GM21825 (cell line): ENCODE measurements around the gene MCM3.

Experiments used
- ATAC-seq: cut with Tn5 transposase; IDR thresholded peaks from one replicate; pipeline ENCODE4 v1.9.1; 2021; ENCODE audit warnings: mild to moderate bottlenecking, moderate library complexity; ENCODE audit not compliant: unreplicated experiment

Gene MCM3

DNA sequence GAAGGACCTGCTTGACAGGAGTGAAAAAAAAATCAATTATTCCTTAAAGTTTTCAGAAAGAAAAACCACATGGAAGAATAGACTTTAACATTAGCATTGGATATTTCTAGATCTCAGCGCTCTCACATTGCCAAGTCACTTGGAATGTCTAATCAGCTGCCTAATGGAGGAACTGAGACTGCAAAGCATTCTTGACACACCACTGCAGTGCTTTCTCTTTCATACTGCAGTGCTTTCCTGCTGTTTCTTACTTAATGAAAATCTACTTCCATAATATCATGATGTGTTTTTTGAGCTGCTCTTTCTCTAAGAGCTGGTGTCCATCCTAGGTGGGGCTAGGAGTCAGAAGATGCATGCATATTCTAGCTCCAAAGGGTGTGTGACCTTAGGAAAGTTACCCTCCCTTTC, 20.4 kb upstream of the MCM3 start:
- peak; percentile 50 for ATAC-seq

DNA sequence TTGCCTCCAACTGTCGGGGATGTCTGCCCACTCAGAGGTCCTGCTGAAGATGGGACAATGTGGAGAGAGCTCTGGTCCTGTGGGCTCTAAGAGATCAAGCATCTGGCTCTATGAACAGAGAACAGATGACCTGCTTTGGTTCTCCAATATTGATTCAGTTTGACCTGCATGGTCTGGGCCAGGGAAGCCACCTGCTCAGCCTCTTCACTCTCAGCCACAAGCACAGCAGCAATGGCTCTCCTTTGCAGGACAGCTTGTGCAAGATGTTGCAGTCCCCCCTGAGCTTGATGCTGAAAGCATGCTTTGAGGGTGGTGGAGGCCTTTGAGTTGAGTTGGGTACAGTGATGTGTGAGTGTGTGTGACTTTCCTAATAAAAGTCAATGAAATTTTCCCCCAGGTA, 18.6 kb upstream of the MCM3 start:
- no peak for ATAC-seq

DNA sequence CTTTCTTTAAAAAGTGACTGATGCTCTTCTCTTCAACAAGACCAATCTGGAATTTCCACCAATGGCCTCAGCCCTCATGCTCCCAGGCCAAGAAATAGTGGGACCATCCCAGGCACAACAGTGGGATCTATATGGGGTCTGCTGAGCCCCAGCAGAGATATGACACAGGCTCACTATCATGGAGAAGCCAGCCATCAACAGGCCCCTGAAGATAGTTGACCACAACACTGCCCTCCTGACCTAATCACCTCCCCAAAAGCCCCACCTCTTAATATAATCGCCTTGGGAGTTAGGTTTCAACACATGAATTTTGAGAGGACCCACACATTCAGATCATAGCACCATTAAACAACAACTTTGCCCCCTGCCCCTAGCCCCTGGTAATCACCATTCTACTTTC, 16.8 kb upstream of the MCM3 start:
- ATAC-seq: no peak

DNA sequence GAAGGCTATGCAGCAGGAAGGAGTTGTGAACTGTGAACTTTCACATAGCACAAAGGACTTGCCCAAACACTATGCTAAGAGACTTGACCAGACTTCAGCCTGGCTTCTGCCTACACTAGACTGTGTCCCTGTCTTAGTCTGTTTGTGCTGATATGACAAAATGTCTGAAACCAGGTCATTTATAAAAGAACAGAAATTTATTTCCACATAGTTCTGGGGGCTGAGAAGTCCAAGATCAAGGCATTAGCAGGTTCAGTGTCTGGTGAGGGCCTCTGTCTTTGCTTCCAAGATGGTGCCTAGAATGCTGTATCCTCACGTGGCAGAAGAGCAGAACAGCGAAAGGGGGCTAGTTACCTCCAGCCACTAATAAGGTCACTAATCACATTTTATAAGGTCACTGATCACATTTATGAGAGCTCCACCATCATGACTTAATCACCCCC, 16.0 kb upstream of the MCM3 start:
- no peak for ATAC-seq

DNA sequence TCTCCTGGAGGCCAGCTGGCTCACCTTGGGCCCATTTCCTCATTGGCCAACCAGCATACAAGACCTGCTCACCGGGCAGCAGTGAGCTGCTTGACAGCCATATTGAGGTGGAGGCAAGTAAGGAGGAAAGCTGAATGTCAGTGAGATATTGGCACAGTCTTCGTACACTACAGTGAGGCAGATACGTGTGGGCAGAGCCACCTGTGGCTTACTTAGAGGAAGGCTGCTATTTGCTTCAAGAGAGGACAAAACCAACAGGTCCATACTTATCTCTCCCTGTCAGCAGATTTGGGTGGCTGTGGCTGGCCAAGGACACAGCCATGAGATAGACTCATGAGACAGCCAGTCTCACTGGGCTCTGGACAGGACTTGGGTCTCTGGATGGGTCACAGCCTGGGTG, 15.1 kb upstream of the MCM3 start:
- no peak for ATAC-seq

DNA sequence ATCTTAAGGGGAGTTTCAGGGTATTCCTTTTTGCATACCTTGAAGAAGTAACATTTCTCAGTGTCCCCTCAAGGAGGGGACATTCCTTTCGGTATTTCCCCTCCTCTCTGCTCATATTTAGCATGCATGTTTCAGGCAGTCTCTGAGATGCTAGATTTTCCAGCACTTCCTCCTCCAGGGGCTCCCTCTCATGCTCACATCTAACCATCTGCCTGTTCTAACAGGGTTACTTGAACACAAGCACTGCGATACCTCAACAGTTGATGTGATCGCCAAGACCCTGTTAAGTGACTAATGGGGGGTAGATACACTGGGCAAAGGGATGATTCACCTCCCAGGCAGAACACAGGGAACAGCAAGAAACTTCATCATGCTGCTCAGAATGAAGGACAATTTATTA, 12.9 kb upstream of the MCM3 start:
- peak; percentile 41 for ATAC-seq

DNA sequence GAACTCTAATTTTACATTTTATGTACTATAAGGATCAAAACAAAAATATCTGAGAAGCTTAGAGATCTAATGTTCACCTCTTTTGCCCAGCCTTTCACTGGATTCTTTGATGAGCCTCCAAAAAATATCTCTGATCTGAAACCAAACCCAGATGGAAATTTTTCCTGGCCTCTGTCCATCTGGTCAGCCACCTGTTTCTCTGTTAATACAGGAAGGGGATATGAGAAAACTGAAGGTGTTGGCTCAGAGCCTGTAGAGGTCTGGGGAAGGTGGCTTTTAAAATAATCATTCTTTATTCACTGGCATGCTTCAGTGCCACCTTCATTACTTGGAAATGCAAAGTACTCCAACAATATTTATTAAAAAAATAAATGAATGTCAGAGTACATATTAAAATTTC, 8.5 kb upstream of the MCM3 start:
- ATAC-seq: no peak

DNA sequence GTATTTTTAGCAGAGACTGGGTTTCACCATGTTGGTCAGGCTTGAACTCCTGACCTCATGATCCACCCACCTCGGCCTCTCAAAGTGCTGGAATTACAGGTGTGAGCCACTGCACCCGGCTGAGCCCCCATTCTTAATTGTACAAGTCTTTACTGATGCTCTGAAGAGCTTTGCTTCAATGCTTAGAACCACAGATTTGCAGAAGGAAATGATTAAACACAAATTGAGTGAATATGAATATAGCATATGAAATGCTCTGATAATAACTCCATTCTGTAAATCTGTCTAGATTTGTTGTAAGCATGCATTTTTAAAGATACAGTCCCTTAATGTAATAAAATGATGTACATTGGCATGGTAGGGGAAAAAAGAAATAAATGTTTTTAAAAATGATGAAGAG, 4.3 kb upstream of the MCM3 start:
- no peak for ATAC-seq

DNA sequence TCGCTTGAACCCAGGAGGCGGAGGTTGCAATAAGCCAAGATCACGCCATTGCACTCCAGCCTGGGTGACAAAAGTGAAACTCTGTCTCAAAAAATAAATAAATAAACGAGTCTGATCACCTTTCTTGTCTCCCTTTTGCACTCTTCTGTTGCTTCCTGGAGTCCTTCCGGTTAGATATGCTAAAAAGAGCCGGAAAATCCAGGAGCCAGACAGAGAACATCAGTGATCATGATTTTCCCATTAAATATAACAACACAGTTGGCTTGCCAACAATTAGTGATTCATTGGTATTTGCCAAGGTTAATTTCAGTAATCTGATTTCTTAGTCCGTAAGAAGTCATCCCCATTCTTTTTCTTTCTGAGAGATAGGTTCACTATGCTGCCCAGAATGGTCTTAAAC, 3.7 kb upstream of the MCM3 start:
- ATAC-seq: no peak

DNA sequence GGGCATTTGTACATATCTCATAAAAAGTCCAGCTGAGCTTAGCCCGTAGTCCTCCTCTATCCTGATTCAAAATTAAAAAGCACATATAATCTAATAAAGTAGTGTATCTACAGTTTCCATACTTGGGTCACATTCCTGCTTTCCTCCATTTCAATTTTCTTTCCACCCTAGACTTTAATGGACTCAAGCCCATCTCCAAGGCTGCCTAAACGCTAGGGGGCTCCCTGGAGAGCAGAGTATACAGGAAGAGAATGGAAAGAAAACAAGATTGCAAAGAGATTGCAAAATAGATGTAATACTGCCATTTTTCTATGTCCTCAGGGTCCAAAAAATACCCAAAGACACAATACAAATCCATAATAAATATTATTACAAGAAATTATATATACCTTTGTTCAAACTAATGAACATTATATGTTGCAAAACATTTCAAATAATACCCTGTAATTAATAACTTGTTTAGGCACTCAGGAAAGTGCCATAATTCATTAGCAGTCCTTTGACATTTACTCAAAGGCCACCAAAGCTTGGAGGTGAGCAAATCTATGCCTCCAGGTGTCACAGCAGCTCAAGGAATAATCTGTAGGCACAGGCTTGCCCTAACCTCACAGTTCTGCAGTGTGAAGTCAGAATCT, 2.4 kb upstream of the MCM3 start:
- no peak for ATAC-seq

DNA sequence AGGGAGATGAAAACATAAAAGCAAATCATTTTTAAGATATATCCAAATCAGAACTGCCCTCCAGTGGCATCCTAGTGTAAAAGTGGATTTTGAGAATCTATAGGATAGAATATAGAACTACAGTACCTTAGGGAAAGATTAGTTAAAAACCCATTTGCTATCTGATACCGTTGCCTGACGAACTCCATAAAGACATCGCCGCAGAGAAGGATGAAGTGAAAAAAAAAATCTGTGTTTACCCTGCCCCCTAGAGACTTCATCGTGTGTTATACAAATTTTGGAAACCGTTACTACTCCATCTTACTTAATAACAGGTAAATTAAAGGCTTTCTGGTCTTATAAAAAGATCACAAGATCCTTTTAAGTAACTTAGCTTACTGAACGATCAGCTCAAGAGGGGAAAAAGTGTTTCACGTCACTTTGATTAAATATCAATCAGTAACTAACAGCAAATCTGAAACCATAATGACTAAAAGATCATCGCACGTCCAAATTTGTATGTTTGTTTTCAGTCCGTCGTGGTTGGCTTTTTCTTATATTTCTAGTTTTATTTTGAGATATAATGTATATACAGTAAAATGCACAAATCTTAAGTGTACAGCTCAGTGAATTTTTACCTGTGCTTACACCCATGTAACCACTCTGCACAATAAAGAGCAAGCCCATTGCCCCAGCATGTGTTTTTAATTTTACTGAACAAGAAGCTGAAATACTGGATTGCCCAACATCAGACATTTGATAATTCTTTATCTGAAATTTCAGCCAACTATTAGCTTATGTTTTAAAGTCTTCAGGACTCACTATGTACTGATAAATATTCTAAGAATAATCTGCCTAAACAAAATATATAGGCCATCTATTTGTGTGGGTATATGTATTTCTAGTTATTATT, 881 bp upstream of the MCM3 start:
- no peak for ATAC-seq

DNA sequence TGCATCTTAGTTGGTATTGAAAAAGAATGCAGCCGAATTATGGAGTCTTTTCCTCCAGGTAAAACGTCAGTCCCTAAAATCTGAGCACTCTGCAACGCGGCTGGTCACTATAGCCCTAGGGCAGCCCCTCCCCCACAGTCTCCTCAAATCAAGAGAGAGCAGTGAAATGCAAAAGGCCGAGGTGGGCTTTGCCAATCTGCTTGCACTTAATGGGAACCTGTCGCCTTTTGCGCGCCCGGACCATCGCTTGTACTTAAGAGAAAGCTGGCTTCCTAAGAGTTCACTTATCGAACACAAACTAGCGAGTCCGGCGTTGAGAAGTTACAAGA, 447 bp downstream of the MCM3 start:
- no peak for ATAC-seq

DNA sequence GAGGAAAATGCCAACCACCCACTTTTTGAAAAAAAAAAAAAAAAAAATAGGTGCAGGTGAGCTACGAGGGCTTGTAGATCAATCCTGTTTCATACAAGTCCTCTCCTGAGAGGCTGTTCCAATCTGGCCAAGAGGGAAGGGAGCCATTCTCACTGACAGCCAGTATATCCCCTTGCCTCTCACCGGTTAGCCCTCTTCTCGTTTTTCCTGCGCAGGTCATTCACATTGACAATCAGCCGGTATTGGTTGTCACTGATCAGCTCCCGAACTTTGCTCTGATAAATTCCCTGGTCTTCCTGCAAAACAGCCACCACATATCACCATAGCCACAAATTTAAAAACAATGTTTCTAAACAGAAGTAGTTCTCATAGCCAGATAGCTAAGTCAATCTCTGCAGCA, 1.4 kb downstream of the MCM3 start:
- no peak for ATAC-seq

DNA sequence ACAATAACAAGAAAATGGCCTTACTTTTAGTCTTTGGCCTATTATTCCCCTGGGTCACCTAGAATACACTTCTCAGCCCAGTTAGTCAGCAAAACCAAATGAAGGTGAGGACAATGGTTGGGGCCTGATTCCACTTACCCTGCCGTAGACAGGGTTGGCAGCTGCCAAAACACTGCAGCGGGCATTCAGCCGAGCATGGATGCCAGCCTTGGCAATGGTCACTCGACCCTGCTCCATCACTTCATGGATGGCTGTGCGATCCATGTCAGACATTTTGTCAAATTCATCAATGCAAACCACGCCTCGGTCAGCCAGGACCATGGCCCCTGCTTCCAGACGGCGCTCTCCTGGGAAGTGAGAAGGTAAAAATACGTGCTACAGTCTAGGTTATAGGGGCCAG, 8.4 kb downstream of the MCM3 start:
- ATAC-seq: no peak

DNA sequence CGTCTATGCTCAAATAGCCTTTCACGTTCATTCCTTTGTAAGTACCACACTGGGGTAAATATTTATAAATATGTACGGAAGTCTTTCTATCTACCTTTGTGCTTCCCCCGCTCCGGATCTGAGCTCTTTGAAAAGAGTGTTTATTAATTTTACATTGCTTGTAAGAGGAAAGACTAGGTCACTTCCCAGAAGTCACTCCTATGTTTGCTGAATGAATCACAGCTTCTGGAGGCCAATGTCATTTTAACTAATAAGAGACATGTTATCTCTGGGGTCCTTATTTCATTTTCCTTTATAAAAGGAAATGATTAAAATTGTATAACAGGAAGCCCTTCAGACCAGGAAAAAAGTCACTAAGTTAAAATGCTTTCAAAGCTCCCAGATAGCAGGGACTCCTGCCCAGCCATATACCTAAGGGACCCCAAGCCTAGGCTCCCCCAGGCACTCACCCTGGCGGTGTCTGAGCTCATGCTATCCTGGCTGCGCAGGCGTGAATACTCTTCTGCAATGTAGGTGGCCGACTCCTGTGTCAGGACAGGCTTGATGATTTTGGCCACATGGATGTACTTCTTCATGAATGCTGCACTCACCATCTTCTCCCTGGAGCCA, 12.6 kb downstream of the MCM3 start:
- ATAC-seq: no peak

DNA sequence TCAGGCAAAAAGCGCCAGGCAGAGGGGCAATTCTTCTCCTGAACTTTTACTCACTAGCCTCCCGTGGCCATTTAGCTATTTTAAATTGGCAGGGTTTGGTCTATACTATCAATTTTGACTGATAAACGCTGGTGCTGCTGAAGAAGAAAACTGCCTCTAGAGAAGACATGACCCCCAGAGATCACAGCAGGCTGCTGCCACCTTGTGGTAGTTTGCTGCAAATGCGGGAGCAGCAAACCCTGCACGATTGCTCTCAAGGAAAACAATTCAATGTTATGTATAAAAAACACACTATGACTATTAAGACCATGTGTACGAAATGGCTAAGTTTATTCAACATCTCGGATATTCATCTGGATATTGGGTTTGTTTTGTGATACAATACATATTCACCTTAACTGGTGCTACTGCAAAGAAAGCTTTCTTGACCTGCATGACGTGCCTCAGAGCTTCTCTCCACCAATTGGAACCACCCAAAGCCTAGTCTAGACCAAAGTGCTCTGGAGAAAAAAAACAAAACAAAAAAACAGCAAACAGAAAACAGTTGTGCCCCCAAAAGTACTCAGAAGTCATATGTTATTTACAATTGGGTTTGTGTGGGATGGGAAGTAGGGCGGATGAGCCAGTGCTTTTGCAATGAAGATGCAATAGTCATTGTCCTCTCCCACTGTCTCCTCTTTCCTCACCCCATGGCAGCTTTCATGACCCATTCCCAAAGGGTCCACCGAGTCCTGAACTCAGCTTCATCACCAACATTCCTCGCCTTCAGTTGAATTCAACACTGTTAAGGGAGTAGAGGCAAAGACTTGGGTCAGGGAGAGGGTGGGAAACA, 20.6 kb downstream of the MCM3 start:
- ATAC-seq: peak; percentile 69

DNA sequence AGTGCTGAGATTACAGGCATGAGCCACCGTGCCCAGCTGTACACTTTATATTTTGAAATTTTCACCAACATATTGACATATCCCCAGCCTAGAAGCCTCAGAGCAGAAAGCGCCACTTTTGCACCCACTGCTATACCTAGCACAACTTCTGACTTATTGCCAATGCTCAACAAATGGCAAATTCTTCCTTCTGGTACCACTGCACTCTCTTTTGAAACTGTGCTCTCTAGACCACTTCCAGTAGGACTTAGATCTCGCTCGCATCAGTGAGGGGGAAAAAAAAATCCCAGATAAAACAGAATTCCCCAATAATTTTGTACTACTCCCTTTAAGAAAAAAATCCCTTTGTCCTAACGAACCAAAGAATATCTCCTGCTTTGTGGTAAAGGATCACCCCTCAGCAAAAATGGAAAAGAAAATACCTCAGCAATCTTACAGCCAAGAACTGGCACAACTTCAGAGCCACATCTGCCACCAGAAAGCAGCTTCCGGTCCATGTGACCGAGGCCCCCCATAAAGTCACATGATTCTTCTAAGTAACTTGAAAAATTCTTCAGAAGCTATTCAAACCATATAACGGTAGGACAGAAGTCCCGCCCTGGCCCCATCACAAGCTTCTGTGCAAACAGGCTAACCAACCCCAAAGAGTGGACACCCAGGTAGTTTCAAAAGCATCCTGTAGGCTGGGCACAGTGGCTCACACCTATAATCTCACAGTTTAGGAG, 21.8 kb downstream of the MCM3 start:
- no peak for ATAC-seq

DNA sequence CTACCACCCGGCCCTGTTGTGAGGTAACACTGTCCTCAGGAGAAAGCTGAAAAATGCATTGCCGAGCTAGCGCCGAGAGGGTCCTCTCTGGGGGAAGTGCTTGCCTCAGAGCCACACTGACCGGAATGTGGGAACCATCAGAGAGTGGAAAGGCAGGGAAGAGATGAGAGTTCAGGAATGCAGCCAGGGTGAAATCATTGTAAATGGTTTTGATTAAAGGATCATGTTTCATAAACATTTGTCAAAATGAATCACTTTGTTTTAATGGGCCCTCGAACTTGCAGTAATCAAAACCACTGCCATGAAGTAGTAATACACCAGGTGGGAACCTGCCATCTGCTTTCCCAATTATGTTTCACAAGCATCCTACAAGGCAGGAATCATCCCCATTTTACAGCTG, 23.3 kb downstream of the MCM3 start:
- no peak for ATAC-seq

DNA sequence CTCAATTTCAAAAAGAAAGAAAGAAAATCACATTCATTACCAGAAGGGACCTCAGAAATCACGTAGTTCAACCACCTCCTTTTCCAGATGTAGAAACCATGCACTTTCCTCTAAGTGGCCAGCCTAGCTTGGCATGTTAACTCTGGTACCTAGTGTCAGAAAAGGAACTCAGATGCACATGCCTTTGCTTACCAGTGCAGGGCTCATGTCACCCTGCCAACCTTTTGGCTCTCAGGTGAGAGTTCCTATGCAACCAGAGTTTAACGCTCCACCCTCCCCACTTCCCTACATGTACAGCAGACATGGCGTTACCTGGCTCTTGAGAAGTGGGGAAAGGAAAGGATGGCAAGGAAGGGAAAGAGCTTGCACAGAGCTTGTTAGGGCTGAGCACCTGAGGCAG, 23.9 kb downstream of the MCM3 start:
- no peak for ATAC-seq

DNA sequence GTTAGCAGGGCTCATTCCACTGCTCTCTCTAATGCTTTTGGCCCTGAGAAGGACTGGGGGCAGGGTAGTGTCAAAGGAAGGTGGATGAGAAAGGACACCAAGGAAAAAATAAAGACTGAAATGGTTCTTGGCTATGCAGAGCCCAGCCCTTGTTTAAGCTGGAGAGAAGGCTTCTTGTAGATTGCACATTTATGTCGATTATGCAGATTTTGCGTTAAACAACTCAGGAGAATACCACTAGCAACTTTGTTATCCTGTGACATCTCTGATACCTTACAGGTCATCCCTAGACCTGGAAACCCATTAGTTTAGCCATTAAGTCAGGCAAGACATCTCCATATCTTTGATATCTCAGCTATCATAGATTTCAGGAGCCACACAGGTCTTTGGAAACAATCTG, 29.1 kb downstream of the MCM3 start:
- ATAC-seq: no peak
